Neural crest cell (in vitro differentiated cells): Measurements from ENCODE around the gene STK25. TPM values are rescaled to one million over a fixed set of nuclear protein-coding genes. Genes with fewer than 3 reads are reported as not detected.

Experiments used
- DNase-seq: peaks from one replicate; pipeline ENCODE4 v3.0.0; 2021; ENCODE audit warnings: low read depth, mixed read lengths, low spot score
- H3K27ac Mint-ChIP-seq: one replicate; pipeline ENCODE4 v1.8.0; 2021; ENCODE audit warnings: mild to moderate bottlenecking, mixed read lengths; ENCODE audit not compliant: unreplicated experiment
- H3K27me3 Mint-ChIP-seq: 2 replicates; pipeline ENCODE4 v1.8.0; 2021; ENCODE audit warnings: low read depth, mild to moderate bottlenecking, mixed read lengths
- H3K36me3 Mint-ChIP-seq: 2 replicates; pipeline ENCODE4 v1.8.0; 2021; ENCODE audit warnings: low read depth, mild to moderate bottlenecking, mixed read lengths
- H3K4me1 Mint-ChIP-seq: 2 replicates; pipeline ENCODE4 v1.8.0; 2021; ENCODE audit warnings: mixed read lengths
- H3K4me3 Mint-ChIP-seq: one replicate; pipeline ENCODE4 v1.8.0; 2021; ENCODE audit warnings: mild to moderate bottlenecking, mixed read lengths
- H3K9me3 Mint-ChIP-seq: 2 replicates; pipeline ENCODE4 v1.8.0; 2021; ENCODE audit warnings: mixed read lengths
- CTCF ChIP-seq: fragments of 200-600 bp; sonication (generic); conservative IDR thresholded peaks from 2 replicates; pipeline ENCODE4 v1.5.0; 2021; ENCODE audit warnings: antibody characterized with exemption, mild to moderate bottlenecking
- microRNA-seq: library from miRNA; unstranded; fragments of <30 nt; microRNA quantifications from one replicate; pipeline ENCODE4, GENCODE V29; 2020
- total RNA-seq: library from RNA; stranded (reverse); gene quantifications from 2 replicates; pipeline ENCODE4 v1.2.1, GENCODE V29; 2021

The STK25 gene
- total RNA-seq, 1 donor from 2014 or later: 223 TPM

DNA sequence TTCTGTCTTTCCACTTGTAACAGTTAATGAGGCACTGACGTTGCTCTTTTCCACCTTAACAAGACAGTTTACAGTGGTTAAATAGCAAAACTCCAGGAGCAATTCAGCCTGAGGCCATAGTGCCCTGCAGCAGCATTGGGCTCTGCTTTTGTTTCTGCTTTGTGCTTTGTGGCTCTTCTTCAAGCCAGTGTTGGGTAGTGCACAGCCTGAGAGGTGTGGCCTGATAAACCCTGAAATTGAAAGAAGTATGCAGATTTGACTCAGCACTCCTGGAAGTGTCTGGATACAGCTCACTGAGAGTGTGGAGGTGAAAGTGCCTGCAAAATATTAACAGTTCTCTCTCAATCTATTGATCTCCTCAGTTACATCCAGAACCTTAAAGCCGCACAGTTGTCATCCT, 63.0 kb downstream of the STK25 start:
- DNase-seq: no peak
- TF ChIP-seq CTCF: no peak
- no peak overlapping the region for H3K27ac Mint-ChIP-seq
- no peaks in the 10 kb centered on the region for H3K36me3 Mint-ChIP-seq
- H3K4me3 Mint-ChIP-seq: no peak overlapping the region
- H3K9me3 Mint-ChIP-seq: no peaks in the 10 kb centered on the region
- no peaks in the 10 kb centered on the region for H3K27me3 Mint-ChIP-seq
- H3K4me1 Mint-ChIP-seq: no peaks in the 10 kb centered on the region

- H3K4me3 Mint-ChIP-seq: no peak overlapping the region
- no peaks in the 10 kb centered on the region for H3K4me1 Mint-ChIP-seq
- DNase-seq: no peak
- no peaks in the 10 kb centered on the region for H3K27me3 Mint-ChIP-seq
- no peak overlapping the region for H3K27ac Mint-ChIP-seq
- H3K36me3 Mint-ChIP-seq: peaks cover 2% of the 10 kb centered on the region
- no peaks in the 10 kb centered on the region for H3K9me3 Mint-ChIP-seq
- no peak for TF ChIP-seq CTCF
Measured at GRCh38 chr2:241443486-241444223, 64.7 kb downstream of the STK25 start.

Small RNA genes within 50 kb of the gene (microRNA-seq; reads per million reads assigned to microRNA genes)
- not detected for gene MIR3133

Other genes with a start within 250 kb of the STK25 start
- gene HDLBP, start 192.9 kb downstream of the STK25 start, total RNA-seq: 320 and 333 TPM in 2 replicates
- gene SEPTIN2, start 192.7 kb downstream of the STK25 start, total RNA-seq: 466 and 490 TPM in 2 replicates
- gene FARP2, start 152.3 kb downstream of the STK25 start, total RNA-seq: 34.4 and 36.1 TPM in 2 replicates
- 6.9 and 8.7 TPM in 2 replicates for gene BOK, start 50.2 kb upstream of the STK25 start, total RNA-seq
- 59.1 and 60.9 TPM in 2 replicates for gene THAP4, start 128.6 kb upstream of the STK25 start, total RNA-seq
- gene ATG4B, start 129.1 kb upstream of the STK25 start, total RNA-seq: 112 TPM in 2 replicates
- gene DTYMK, start 178.2 kb upstream of the STK25 start, total RNA-seq: 98.7 and 108 TPM in 2 replicates
- gene ING5, start 193.5 kb upstream of the STK25 start, total RNA-seq: 61.9 and 63.4 TPM in 2 replicates
- 17.7 and 22.2 TPM in 2 replicates for gene D2HGDH, start 226.0 kb upstream of the STK25 start, total RNA-seq